Measurements from ENCODE around the gene MAGEA8.

DNA sequence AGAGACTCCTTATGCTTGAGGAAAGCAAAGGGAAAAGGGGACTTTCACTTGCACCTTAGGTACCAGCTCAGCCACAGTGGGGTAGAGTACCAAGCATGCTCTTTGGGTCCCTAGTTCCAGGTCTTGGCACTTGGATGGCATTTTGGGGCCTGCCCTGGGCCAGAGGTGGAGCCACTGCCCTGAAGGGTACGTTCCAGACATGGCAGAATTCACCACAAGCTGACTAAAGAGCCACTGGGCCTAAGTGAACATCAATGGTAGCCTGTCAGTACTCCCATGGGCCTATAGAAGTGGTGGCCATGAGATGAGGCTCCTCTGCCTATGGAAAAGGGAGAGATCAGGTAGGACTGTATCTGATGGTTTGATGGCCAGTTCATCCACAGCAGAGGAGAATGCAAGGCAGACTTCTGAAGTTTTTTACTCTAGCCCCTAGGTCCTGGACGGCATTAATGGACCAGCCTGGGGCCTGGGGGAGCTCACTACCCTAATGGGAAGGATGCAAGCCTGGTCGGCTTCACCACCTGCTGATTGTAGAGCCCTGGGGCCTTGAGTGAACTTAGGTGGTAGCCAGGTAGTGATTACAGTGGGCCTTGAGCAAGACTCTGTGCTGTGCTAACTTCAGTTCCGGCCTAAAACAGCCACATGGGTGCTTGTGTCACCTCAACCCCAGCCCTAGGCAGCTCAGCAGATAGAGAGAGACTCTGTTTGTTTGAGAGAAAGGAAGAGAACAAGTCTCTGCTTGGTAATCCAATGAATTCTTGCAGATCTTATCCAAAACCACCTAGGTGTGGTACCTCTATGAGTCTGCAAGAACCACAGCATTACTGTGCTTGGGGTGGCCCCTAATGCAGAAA, 28.6 kb downstream of the MAGEA8 start:
- TF ChIP-seq CTCF (IDR thresholded peaks at IDR 0.05; ENCODE audit: low read length) = no peak
- no peak for TF ChIP-seq EZH2 (IDR thresholded peaks at IDR 0.05; ENCODE audit: borderline replicate concordance, low read length)

Measured in OCI-LY1 (cell line).